ENCODE data around the gene ARID1B.

DNA sequence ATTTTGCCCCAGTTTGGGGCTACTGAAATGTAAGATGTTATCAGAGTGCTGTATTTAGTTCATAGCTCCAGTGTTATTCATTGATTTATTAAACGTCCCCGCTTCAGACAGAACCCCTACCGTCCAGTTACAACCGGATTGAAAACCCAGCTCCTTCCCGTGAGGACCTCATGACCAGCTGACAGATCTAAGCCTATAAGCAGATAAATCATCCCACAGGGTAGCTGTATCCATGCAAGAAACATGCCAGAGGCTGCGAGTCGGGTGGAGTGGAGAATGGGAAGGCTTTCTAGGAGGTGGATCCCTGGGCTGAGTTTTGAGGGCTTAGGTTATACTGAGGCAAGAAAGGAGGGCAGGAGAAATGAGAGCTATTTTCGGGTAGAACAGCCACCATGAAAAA lies 260.0 kb downstream of the ARID1B start:
- TF ChIP-seq, protein P1, sequence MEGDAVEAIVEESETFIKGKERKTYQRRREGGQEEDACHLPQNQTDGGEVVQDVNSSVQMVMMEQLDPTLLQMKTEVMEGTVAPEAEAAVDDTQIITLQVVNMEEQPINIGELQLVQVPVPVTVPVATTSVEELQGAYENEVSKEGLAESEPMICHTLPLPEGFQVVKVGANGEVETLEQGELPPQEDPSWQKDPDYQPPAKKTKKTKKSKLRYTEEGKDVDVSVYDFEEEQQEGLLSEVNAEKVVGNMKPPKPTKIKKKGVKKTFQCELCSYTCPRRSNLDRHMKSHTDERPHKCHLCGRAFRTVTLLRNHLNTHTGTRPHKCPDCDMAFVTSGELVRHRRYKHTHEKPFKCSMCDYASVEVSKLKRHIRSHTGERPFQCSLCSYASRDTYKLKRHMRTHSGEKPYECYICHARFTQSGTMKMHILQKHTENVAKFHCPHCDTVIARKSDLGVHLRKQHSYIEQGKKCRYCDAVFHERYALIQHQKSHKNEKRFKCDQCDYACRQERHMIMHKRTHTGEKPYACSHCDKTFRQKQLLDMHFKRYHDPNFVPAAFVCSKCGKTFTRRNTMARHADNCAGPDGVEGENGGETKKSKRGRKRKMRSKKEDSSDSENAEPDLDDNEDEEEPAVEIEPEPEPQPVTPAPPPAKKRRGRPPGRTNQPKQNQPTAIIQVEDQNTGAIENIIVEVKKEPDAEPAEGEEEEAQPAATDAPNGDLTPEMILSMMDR (IDR thresholded peaks at IDR 0.05; ENCODE audit: low read length), result no peak
- TF ChIP-seq EZH2 (optimal IDR thresholded peaks at IDR 0.05; ENCODE audit: low read depth, low read length), result no peak

Data from MM.1S (cell line).